CD4-positive, alpha-beta T cell treated with Interleukin-15 for 1 hour (primary cell): Measurements from ENCODE around the gene RBSN.

Experiments
- DNase-seq: peaks from one replicate; pipeline ENCODE4 v3.0.0-alpha.2; 2020

RBSN gene

GRCh38 chr3:15055019-15055557, 43.9 kb downstream of the RBSN start:
- DNase-seq: peak; percentile 27

- DNase-seq: no peak
These were observed 45.4 kb downstream of the RBSN start for GRCh38 chr3:15053541-15053940.

- no peak for DNase-seq
These were observed 46.4 kb downstream of the RBSN start for GRCh38 chr3:15052335-15053242.

- peak; percentile 24 for DNase-seq
These were observed 47.4 kb downstream of the RBSN start for GRCh38 chr3:15051531-15051930.

DNA sequence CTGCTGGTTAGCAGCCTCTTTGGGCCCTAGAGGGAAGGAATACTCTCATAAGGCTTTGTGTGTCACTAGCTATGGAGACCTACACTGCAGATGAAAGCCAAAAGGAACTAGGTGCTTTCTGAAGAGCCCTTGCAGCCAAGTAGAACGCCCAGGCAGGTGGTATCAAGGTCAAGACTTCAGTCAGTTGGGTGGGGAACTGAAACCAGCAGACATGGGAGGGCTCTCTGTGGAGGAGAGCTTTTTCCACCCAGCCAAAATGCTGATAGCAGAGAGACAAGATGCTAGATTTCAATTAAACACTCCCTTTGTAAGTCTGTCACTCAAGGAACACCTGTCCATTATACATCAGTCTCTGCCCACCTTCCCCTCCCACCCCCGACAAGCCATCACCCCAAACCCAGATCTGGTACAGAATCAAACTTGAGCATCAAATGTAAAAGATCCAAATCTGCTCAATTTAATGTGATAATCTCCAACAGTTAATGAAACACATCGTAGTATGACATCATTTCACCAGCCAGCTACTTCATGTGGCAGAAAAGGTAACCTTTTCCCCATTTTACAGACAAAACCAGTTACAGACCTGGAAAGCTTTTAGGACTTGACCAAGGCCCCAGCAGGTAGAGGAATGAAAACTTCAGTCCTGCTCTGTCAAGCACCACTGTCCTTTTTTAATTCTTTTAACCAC, 48.4 kb downstream of the RBSN start:
- DNase-seq: peak; percentile 49

- no peak for DNase-seq
These were observed 49.4 kb downstream of the RBSN start for GRCh38 chr3:15049584-15049983.

DNA sequence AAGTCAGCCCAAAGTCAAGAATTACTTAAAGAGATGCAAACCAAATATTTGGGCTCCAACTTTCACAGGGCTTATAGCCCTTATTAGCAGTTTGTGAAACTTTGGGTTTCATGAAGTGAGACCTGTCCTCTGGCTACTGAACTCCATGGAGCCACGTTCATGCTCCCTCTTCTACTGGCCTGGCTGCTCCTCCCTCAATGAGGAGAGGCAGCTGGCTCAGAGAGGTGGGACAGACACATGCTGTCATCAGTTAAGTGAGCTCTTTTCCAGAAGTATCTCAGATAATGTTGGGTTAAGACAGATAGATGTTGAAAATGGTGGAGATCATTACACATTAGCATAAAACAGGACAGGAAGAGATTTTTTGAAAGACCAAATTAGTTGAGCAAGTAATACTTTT, 53.3 kb downstream of the RBSN start:
- DNase-seq: no peak

DNA sequence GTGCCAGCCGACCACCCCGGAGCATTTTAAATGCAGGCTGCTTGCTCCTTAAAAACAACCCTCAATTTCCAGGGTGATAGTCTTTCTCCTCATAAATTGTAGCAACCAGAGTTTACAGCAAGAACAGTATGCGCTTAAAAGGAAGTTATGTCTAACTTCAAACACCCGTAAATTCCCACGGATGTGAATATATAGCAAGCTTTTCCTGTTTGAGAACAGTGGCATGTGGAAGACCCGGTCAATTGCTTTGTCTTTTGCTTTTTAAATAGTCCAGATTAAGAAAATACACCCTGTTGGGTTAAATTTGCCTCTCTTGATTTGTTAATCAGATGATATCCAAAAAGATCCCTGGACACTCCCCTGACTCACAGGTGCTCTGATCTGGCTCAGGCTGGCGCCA, 54.6 kb downstream of the RBSN start:
- DNase-seq: no peak

GRCh38 chr3:15043408-15044171, 55.4 kb downstream of the RBSN start:
- DNase-seq: no peak

DNA sequence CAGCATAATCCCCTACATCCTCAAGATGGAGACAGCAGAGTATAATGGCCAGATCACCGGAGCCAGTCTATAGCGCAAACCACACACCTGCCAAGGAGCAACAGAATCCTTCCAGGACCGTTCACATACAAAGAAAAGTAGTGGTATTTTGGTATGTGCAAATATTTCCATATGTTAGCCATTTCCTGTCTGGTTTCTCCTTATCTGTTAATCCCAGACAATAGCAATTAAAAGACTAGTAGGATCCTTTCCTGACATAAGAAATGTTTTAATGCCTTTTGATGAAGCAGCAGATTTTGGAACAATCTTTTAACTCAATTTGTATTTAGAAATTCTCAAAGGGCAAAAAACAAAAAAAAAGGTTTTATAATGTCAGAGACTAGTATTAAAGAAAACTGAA, 56.0 kb downstream of the RBSN start:
- no peak for DNase-seq

GRCh38 chr3:15041950-15042349, 57.0 kb downstream of the RBSN start:
- DNase-seq: no peak

DNA sequence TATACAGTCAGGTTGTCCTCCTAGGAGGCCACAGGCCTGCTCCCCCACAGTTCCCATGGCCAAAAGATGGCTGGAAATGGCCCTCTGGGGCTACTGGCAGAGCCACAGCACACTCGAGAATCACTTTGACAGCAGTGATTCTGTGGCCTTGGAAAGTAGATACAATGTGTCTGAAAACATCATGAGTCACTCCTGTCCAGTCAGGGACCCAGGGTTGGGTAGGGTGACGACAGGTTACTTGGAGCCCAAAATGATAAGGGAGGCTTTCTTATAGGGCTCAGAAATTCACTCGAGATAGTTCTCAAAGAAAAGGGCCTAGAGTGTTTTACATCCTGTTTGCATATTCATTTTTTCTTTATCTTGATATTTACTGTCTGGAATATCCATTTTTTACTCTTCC, 58.1 kb downstream of the RBSN start:
- DNase-seq: no peak

GRCh38 chr3:15038306-15038705, 60.6 kb downstream of the RBSN start:
- no peak for DNase-seq

- no peak for DNase-seq
These were observed 65.8 kb downstream of the RBSN start for GRCh38 chr3:15033103-15033502.

GRCh38 chr3:15032650-15033049, 66.3 kb downstream of the RBSN start:
- no peak for DNase-seq

- DNase-seq: no peak
These were observed 69.3 kb downstream of the RBSN start for GRCh38 chr3:15029625-15030024.

DNA sequence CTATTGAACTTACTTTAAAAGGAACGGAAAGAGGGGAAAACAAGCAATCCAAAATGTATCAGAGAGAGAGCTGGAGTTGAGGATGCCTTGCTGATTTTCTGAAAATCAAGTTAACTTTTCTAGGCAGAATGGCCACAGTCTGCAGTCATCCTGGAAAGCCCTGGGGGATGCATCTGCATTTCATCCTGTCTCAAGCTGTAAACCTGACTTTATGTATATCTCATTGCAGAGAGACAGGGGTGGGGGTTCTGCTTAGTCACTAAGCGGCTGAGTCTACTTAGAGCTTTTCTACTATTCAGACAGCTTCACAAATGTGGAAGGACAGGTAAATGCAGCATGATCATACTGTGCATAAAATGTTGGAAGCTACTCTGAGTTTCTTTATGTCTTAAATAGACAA, 75.2 kb downstream of the RBSN start:
- DNase-seq: no peak

DNA sequence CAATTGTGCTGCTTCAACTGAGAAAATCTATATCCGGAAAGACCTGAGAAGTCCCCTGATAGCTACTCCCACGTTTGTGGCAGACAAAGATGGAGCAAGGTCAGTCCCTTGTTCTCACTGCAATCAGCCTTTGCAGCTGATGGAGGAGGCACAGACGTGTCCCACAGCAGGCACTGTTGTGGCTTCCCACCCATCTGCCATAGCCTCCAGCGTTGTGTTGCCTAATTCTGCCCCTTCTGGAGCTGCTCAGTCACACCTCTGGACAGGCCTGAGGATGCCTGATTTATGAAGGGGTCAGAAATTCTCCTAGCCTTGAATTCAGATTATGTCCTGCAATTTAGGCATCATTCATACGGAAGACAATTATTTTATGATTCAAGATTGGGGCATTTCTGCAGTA, 75.7 kb downstream of the RBSN start:
- DNase-seq: no peak
